Endothelial cell of umbilical vein (primary cell): ENCODE measurements around the gene TRPC4AP. TPM values are rescaled to one million over a fixed set of nuclear protein-coding genes. Genes with fewer than 3 reads are reported as not detected.

Source experiments
- BruUV-seq: library from RNA; stranded (reverse); fragments of 400-500 nt; replicated peaks from 2 replicates; lab custom pipeline; 2021; lab: Mats Ljungman, UMichigan
- CTCF ChIA-PET: fragments of 300-600, 350-600 bp; sonication (Branson Sonifier 250); formaldehyde crosslinking; loops from one replicate; lab custom pipeline; 2021; ENCODE audit warnings: antibody characterized with exemption, inconsistent platforms; lab: Charles Lee
- POLR2A ChIA-PET: fragments of 300-600, 350-600 bp; sonication (Branson Sonifier 250); formaldehyde crosslinking; loops from one replicate; lab custom pipeline; 2021; ENCODE audit warnings: antibody characterized with exemption, inconsistent platforms; lab: Charles Lee
- DNase-seq: peaks from one replicate; pipeline ENCODE4 v3.0.0-alpha.2; 2011; ENCODE audit warnings: low read depth, low spot score
- FAIRE-seq: peaks from 2 replicates; lab custom pipeline; 2011; peaks lifted over from hg19 to GRCh38; lab: Jason Lieb, UNC
- H2AFZ ChIP-seq: 2 replicates; pipeline ENCODE4 v1.6.0; 2012; ENCODE audit warnings: low read depth, low read length, control low read depth, inconsistent platforms
- H3K27ac ChIP-seq: 2 replicates; pipeline ENCODE4 v1.5.1; 2011; ENCODE audit warnings: low read depth, mild to moderate bottlenecking, control low read depth, low read length, moderate library complexity; ENCODE audit not compliant: insufficient read depth
- H3K27me3 ChIP-seq, 2 experiments: 2 replicates each; pipeline versions ENCODE4 v1.6.0 to v1.6.1; 2011; ENCODE audit warnings: low read length in 2 of 2, mixed read lengths in 1 of 2; ENCODE audit not compliant: control insufficient read depth in 2 of 2, insufficient read depth in 2 of 2
- H3K36me3 ChIP-seq, 2 experiments: 2 replicates in 1 of 2; 3 replicates in 1 of 2; pipeline ENCODE4 v1.5.1; 2011; ENCODE audit warnings: low read length in 2 of 2, mild to moderate bottlenecking in 1 of 2, moderate library complexity in 1 of 2; ENCODE audit not compliant: control insufficient read depth in 2 of 2, insufficient read depth in 2 of 2; ENCODE audit errors: extremely low read depth in 1 of 2
- H3K4me1 ChIP-seq: 3 replicates; pipeline ENCODE4 v1.5.1; 2011; ENCODE audit warnings: mild to moderate bottlenecking, low read length; ENCODE audit not compliant: control insufficient read depth, insufficient read depth; ENCODE audit errors: extremely low read depth
- H3K4me2 ChIP-seq: 2 replicates; pipeline ENCODE4 v1.6.1; 2011; ENCODE audit warnings: low read length, control low read depth, mixed read lengths; ENCODE audit not compliant: insufficient read depth
- H3K4me3 ChIP-seq, 3 experiments: fragments of 200-600 bp in 1 of 3; sonication (generic), shearing (Covaris generic) in 1 of 3; replicated peaks in 1 of 3; 2 replicates each; pipeline ENCODE4 v1.5.1; 2011 to 2016; ENCODE audit warnings: control low read depth in 3 of 3, low read length in 3 of 3, mild to moderate bottlenecking in 2 of 3, inconsistent platforms in 1 of 3, low read depth in 1 of 3, moderate library complexity in 1 of 3; ENCODE audit not compliant: insufficient read depth in 1 of 3
- H3K79me2 ChIP-seq: 2 replicates; pipeline ENCODE4 v1.6.0; 2012; ENCODE audit warnings: low read length, inconsistent platforms; ENCODE audit not compliant: control insufficient read depth, insufficient read depth
- H3K9ac ChIP-seq: replicated peaks from 2 replicates; pipeline ENCODE3; 2011; ENCODE audit warnings: low read length, control low read depth; ENCODE audit not compliant: insufficient read depth; ENCODE audit errors: extremely low read depth
- H3K9me1 ChIP-seq: replicated peaks from 3 replicates; pipeline ENCODE4 v1.6.0; 2011; ENCODE audit warnings: mild to moderate bottlenecking, low read length; ENCODE audit not compliant: control insufficient read depth, insufficient read depth; ENCODE audit errors: extremely low read depth
- H3K9me3 ChIP-seq: replicated peaks from 2 replicates; pipeline ENCODE4 v1.5.1; 2012; ENCODE audit warnings: low read length, inconsistent platforms; ENCODE audit not compliant: control insufficient read depth, insufficient read depth
- H4K20me1 ChIP-seq: replicated peaks from 2 replicates; pipeline ENCODE3; 2011; ENCODE audit warnings: mild to moderate bottlenecking, low read length; ENCODE audit not compliant: control insufficient read depth, insufficient read depth; ENCODE audit errors: extremely low read depth
- CTCF ChIP-seq, 2 donors: IDR thresholded peaks; 1 replicate in 1 of 2; 2 replicates in 1 of 2; pipeline ENCODE4 v1.5.1; 2011; ENCODE audit warnings: low read length in 2 of 2, mild to moderate bottlenecking in 2 of 2, moderate library complexity in 2 of 2, control low read depth in 1 of 2, inconsistent platforms in 1 of 2, low read depth in 1 of 2; ENCODE audit not compliant: insufficient read depth in 1 of 2; ENCODE audit errors: extremely low read depth in 1 of 2
- EZH2 ChIP-seq: IDR thresholded peaks from 2 replicates; pipeline ENCODE4 v1.6.1; 2012; ENCODE audit warnings: borderline replicate concordance, low read depth, mild to moderate bottlenecking, moderate library complexity, low read length, inconsistent platforms; ENCODE audit not compliant: severe bottlenecking
- FOS ChIP-seq: IDR thresholded peaks from 2 replicates; pipeline ENCODE4 v1.6.1; 2011; ENCODE audit warnings: mild to moderate bottlenecking, low read length, moderate library complexity, borderline replicate concordance; ENCODE audit not compliant: insufficient read depth
- GATA2 ChIP-seq: IDR thresholded peaks from 2 replicates; pipeline ENCODE4 v1.7.0; 2011; ENCODE audit warnings: low read depth, mild to moderate bottlenecking, moderate library complexity, mixed read lengths, low read length; ENCODE audit not compliant: insufficient read length, insufficient read depth
- JUN ChIP-seq: IDR thresholded peaks from 2 replicates; pipeline ENCODE4 v1.6.1; 2011; ENCODE audit warnings: borderline replicate concordance, low read depth; ENCODE audit not compliant: insufficient read length, insufficient read depth
- MAX ChIP-seq: IDR thresholded peaks from 2 replicates; pipeline ENCODE4 v1.6.1; 2011; ENCODE audit not compliant: insufficient read depth, insufficient read length
- MYC ChIP-seq: IDR thresholded peaks from one replicate; pipeline ENCODE4 v1.6.1; 2011; ENCODE audit warnings: mild to moderate bottlenecking, low read depth, low read length
- POLR2A ChIP-seq: IDR thresholded peaks from 2 replicates; pipeline ENCODE4 v1.6.1; 2012; ENCODE audit warnings: low read depth, mild to moderate bottlenecking, control low read depth, low read length
- POLR2AphosphoS5 ChIP-seq: IDR thresholded peaks from 2 replicates; pipeline ENCODE4 v1.6.1; 2012; ENCODE audit warnings: low read depth, mild to moderate bottlenecking, control low read depth, low read length, moderate library complexity; ENCODE audit not compliant: insufficient read depth
- dilution Hi-C: fragments of 300-500 bp; cut with MboI; formaldehyde crosslinking; loops from one replicate; pipeline ENCODE4 v1.15.0; 2019; ENCODE audit warnings: low sequenced_read_pairs; ENCODE audit not compliant: extremely low pct_ligation_motif_present
- intact Hi-C: fragments of 100-400 bp; cut with micrococcal nuclease; formaldehyde crosslinking; loops from one replicate; pipeline ENCODE4 v1.10.0; 2022
- polyA plus RNA-seq, 4 experiments: library from polyadenylated mRNA; depleted of rRNA in 3 of 4; stranded (reverse) in 3 of 4; unstranded in 1 of 4; fragments of >200 nt; gene quantifications; 2 replicates each; pipeline versions ENCODE4 v1.2.1 to v1.2.3, GENCODE V29; 2011 to 2012; ENCODE audit warnings: missing spikeins in 1 of 4
- total RNA-seq: library from RNA; stranded (reverse); gene quantifications from 2 replicates; pipeline ENCODE4 v1.2.3, GENCODE V29; 2021

Gene TRPC4AP
- total and polyA plus RNA-seq, 2 donors (not counting 3 experiments of a cell fraction or from before 2014, with no cell fraction given): 89.0 to 103 TPM

- Histone ChIP-seq H3K9me3 (no peaks in the 10 kb centered on the region), H3K9ac (no peak overlapping the region), H4K20me1 (no peaks in the 10 kb centered on the region), H3K27me3 (peaks cover 5% of the 10 kb centered on the region in 2 experiments), H3K9me1 (no peaks in the 10 kb centered on the region), H3K36me3 (no peaks in the 10 kb centered on the region), H3K4me2 (no peak overlapping the region), H2AFZ (no peak overlapping the region), H3K79me2 (no peaks in the 10 kb centered on the region), H3K4me1 (no peaks in the 10 kb centered on the region), H3K4me3 (no peak overlapping the region), H3K27ac (no peak overlapping the region)
- ChIA-PET POLR2A (no interaction called here), CTCF (interaction anchor here (1.0 kb wide), 1 partner anchor 108 kb away, joined by 3 read pairs; no protein-coding TSS in a partner anchor)
- DNase-seq: no peak
- intact Hi-C loops (no loop called here), dilution Hi-C loops (no loop called here)
- TF ChIP-seq CTCF (IDR thresholded peaks at IDR 0.05; ENCODE audit: extremely low read depth in 1 of 2, insufficient read depth in 1 of 2, low read depth in 1 of 2, low read length in 2 of 2) (no peak), POLR2A (no peak), GATA2 (no peak), EZH2 (no peak), POLR2AphosphoS5 (no peak), MYC (no peak), FOS (no peak), JUN (no peak), MAX (no peak)
- no TSS peak for BruUV-seq
- FAIRE-seq: no peak
Observed at GRCh38 chr20:34982270-34983088, 110.1 kb downstream of the TRPC4AP start.
